GM19238 (cell line): ENCODE results near the gene COQ7.

ENCODE experiments used
- DNase-seq: peaks from one replicate; pipeline ENCODE4 v3.0.0; 2011; ENCODE audit warnings: low spot score; ENCODE audit not compliant: insufficient read length

The COQ7 gene

DNA sequence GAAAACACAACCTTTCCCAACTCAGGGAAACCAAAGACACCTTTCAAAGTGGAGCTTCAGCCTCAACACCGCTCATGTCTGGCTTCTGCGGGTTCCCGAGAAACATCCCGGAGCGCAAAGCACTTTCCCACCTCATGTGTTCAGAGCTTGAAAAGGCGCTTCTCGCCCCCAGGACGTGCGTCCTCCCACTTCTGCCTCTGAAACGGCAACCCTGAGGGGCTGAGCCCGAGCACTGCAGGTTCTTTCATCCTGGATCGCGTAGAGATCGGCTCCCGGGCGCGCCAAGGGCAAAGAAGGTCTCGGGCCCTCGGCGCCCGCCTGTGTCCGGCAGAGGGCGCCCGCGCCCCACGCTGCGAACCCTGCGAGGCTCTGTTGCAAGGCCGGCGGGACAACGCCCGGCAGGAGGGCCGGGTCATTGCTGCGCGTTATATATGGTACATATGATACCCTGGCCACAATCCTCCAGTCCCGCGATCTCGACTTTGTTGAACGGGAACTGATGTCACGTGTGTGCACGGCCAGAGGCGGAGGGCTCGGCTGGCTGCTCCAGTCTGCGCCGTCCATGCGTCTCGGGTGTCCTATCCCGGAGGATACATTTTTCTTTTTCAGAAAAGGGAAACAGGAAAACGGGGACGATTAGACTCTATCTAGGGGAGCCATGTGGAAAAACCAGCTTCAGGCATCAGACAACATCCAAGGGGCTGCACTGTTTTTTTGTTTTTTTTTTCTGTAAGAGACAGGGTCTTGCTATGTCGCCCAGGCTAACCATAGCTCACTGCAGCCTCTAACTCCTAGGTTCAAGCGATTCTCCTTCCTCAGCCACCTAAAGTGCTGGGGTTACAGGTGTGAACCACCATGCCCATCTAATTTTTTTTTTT lies 19.1 kb downstream of the COQ7 start:
- peak; percentile 66 for DNase-seq

DNA sequence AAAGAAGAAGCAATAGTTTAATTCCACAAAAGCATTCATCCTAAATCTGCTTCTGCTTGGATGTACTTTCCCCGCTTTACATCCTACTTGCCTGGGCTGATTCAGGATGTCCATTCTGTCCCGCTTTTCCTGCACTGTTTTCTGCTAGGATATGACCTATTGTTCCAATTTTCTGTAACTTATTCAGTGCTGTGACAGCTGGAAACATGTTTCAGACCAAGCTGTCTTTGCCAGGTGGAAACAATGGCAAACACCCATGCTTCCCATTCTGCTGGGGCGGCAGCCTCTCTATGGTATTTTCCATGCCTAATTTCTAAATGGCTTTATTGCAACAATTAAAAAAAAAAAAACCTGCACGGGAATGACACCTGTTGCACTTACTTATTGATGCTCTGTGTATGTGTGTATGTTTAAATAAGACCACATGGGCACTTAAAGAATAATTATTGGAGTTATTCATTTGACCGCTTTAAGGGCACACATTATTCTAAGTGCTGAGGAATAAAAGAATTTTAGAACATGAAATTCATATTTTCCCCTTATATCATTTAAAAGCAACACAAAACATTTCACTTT lies 21.0 kb downstream of the COQ7 start:
- no peak for DNase-seq

DNA sequence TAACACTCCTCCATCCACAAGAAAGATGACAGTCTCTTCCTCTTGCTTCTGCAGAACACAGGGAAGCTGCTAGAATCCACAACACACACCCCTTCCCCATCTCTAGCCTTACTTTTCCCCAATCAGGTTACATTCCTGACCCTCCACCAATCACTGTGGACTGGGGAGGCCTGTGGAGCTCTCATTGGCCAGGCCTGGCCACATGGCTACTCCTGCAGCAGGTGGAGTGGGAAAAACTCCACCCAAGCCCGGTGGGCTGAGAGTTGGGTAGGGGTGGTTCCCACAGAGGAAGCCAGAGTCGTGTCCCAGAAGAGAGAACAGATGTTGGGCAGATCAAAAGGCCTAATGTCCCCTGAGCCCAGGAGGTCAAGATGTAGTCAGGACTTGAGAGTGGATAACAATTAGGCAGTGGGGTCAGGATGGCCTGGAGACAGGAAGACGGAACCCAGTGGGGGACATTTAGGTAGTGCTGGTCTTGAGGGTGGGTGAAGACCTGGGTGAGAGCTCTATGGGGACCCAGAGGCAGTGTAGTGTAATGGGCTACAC lies 22.1 kb downstream of the COQ7 start:
- no peak for DNase-seq

DNA sequence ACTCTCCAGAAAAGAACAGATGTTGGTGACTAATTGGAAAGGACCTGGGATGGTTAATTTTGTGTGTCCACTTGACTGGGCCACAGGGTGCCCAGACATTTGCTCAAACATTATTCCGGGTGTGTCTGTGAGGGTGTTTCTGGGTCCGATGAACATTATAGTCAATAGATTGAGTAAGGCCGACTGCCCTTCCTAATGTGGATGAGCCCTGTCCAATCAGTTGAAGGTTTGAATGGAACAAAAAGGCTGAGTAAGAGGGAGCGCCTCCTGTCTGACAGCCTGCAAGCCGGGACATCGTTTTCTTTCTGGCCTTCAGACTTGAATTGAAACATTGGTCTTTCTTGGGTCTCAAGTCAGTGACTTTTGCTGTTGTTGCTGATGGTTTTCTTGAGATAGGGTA lies 23.5 kb downstream of the COQ7 start:
- DNase-seq, result no peak

DNA sequence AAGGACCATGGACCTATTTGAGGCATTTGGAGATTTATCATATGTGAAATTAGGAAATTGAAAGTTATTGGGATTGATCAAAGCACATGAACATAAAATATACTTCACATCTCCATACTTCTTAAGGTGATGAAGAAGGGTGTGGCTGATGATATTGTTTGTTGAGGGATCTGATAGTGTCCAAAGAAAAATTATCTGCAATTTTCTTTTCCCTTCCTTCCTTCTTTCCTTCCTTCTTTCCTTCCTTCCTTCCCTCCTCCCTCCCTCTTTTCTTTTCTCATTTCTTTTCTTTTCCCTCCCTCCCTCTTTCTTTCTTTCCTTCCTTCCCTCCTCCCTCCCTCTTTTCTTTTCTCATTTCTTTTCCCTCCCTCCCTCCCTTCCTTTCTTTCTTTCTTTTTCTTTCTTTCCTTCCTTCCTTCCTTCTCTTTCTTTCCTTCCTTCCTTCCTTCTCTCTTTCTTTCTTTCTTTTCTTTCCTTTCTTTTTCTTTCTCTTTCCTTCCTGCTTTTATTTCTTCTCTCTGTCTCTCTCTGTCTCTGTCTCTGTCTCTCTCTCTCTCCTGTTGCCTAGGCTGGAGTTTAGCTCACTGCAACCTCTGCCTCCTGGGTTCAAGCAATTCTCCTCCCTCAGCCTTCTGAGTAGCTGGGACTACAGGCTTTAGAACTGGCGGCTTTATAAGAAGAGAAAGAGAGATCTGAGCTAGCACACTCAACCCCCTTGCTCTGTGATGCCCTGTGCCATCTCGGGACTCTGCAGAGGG lies 25.4 kb downstream of the COQ7 start:
- no peak for DNase-seq

DNA sequence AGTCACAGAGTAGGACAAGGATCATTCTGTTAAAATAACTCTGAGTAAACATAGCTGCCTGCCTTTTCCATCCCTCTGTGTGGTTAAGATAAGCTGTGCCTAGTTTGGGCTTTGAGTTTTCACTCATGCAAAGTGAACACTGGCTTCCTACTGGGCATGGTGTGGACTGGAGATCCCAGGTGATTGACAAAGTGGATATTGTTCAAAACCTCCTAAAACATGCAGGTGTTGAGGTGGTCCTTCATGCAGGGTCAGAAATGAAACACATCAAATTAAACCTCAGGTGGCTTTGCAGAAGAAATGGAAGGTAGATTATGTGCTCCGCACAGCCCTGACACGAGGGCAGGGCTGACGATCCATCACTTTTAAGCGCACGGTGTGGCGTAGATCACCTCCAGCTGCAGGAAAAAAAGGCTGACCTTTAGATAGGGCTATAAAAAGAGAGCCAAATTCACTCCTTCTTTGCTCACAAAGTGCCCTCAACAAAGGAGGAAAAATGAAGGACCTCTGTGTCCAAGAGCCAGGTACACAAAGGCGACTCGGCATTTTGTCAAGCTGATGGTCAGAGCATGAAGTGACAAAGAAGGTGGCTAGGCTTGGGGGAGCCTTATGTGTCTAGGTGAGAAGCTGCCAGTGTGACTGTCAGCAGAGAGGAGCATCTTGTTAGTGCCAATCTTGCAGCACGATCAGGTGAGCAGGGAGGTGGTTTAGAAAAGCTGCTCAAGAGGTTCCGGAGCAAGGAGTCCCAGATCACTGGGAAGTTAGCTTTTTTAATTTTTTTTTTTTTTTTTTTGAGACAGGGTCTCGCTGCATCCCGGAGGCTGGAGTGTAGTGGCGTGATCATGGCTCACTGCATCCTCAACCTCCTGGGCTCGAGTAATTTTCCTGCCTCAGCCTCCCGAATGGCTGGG lies 26.5 kb downstream of the COQ7 start:
- DNase-seq, result no peak

DNA sequence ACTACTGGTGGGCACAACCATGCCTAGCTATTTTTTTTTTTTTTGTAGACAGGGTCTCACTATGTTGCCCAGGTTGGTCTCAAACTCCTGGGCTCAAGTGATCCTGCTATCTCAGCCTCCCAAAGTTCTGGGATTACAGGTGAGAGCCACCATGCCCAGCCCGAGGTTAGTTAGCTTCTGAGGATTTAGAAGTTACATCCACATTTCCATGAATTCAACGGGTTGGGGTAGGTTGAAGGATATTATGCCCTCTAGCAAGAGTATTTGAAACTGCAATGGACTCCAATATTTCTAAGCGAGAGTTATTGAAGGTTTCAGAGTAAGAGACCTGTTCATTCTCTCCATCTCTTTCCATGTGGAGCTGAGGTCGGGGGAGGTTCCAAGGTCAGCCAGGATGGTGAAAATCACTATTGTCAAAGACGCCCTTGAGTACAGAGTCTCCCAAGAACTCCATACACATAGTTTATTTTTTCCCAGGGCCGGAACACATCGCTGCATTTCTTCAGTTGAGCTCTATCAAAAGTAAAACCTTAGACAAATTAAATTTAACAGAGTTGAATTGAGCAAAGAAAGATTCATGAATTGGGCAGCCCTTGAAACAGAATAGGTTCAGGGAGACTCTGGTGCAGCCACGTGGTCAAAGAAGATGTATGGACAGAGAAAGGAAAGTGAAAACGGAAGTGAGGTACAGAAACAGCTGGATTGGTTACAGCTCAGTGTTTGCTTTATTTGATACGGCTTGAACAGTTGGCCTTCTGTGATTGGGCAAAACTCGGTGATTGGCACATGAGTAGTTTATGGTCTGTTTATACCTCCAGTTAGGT lies 27.3 kb downstream of the COQ7 start:
- no peak for DNase-seq

DNA sequence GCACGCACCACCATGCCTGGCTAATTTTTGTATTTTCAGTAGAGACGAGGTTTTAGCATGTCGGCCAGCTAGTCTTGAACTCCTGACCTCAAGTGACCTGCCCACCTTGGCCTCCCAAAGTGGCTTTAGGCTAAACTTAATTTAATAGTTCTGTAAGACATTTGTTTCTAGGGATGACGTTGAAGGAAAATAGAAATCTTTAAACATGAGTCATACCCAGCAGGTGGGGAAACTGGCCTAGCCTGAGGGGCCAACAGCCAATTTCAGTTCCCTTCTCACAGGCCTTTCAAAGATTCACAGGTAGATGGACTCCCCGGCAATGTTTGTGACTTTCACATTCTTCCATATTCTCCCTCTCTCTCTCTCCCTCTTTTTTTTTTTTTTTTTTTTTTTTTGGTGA lies 28.2 kb downstream of the COQ7 start:
- DNase-seq, result no peak

DNA sequence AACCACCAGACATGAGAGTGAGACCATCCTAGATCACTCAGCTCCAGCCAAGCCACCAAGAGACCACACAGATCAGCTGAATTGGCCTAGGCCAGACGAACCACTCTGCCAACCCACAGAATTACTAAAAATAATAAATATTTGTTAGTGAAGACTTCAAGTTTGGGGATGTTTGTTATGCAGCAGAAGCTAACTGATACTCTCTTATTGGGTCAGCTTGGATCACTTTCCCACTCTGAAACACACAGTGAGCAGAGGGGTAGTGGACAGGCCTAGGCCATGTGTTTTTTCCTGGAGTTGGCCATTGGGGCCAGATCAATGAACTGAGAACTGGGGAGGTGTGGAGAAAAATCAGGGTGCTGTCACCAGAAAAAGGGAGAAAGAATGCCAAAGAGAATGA lies 30.8 kb downstream of the COQ7 start:
- DNase-seq, result no peak

DNA sequence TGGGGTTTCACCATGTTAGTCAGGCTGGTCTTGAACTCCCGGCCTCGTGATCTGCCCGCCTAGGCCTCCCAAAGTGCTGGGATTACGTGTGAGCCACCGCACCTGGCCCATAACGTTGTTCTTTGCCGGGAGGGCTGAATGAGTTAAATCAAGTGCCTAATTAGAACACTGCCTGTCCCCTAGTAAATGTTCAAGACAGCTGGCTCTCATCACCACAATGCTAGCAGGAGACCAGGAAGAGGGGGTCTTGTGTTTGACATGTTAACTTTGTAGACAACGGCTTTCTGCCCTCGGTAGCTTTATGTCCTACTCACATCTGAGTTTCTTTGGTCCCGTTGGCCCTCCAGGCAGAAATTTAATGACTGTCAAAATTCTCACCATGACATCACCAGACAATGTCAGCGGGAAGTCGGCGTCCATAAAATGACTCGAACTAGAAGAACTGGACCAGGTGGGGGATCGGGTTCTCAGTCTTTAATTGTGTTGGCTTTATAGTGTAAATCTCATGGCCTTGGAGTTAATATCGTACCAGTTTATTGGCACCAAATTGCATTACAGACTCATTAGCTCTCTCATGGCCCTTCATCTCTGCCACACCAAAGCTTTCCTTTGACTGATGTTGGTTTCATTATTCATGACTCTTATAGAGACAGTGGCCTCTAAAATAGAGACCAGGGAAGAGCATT lies 34.9 kb downstream of the COQ7 start:
- DNase-seq, result no peak

DNA sequence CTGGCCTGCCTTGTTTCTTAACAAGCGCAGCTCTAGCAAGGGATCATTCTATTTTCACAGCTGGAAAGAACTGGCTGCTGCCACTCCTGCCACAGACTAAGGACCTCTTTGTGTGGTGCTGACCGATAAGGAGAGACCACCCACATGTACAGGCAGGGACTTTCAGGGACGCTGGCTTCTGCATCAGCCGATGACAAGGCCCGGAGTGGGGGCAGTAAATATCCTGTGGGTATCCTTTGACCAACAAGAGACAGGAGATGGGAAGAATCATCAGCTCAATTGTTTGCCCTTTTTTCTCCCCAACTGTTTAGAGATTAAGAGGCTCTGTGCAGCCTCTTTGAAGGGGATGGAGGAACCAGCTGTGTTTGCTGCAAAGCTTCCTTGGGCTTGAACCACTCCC lies 37.2 kb downstream of the COQ7 start:
- DNase-seq, result no peak

DNA sequence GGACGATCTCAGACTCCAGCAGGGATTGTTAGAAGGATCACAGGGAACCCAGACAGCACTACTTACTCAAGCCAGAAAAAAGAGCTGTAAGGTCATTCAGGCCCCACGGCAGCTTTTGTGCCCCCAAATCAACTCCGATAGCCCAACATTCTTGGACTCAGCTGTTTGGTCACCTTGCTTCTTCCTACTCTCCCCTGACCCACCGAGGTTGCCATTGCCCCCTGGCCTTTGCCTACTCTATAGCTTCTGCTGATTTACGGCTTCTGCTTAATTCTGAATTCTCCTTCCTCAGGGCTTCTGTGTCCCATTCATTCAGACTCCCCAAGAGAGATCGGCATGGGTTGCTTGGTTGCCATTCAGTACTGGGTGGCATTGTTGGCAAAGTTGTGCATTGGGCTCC lies 37.7 kb downstream of the COQ7 start:
- no peak for DNase-seq

DNA sequence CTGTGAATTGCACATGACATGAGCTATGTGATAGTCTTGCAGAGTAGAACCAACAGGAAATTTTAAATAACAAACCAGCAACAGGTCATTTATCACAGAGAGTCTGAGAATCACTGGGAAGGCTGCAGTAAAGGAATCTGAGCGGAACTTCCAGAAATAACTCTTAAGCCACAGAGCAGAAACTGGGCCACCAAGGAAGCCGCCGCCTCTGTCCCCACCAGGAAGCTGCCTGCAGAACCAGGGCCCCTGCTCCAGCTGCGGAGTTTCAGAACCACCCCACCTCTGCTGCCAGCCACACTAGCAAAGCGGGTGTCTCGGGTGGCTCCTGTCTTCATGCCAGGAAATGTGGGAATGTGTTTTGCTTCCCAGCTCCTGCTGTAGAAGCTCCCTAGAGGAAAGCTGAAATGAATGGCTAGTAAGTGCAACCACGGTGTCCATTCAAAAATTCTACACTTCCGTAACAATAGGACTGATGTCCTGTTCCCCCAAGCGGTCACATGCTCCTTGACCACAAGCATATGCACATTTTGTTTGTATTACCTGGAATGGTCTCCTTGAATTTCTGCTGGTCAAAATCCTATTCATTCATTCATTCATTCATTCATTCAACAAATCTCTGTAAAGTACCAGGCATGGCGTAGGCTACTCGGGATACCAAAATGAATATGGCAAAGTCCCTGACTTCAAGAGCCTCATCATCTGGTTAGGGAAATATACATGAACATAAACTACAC lies 38.6 kb downstream of the COQ7 start:
- DNase-seq, result no peak

DNA sequence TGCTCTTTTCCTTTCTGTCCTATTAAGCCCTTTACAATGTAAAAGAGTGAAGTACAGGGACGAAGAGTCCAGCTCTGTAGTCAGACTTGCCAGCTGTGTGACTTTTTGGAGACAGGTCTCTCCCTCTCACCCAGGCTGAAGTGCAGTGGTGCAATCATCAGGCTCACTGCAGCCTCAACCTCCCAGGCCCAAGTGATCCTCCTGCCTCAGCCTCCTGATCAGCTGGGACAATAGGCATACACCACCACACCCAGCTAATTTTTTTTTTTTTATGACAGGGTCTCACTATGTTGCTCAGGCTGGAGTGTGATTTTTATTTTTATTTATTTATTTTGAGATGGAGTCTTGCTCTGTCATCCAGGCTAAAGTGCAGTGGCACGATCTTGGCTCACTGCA lies 39.2 kb downstream of the COQ7 start:
- DNase-seq, result no peak

DNA sequence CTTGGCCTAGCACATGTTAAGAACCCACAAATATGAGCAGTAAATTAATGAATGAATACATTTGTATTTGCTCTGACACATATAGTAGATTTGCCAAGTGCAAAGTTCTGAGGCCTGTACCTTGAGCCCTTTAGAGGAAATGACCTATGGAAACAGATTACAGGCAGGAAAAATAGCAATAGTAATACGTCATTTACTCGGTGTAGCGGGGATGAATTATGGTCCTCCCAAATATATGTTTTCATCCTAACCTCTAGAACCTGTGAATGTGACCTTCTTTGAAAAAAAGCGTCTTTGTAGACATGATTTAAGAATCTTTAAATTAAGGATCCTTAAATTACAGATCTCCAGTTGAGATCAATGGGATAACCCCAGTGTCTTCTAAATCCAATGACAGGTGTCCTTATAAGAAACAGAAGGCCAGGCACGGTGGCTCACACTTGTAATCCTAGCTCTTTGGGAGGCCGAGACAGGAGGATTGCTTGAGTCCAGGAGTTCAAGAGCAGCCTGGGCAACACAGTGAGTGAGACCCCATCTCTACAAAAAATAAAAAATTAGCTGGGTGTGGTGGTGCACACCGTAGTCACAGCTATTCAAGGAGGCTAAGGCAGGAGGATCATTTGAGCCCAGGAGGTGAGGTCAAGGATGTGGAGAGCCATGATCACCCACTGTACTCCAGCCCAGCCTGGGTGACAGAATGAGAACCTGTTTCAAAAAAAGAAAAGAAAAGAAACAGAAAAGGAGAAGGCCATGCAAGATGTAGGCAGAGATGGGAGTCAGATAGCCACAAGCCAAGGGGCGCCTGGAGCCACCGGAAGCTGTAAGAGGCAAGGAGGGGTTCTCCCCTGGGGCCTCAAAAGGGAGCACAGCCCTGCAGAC lies 41.2 kb downstream of the COQ7 start:
- no peak for DNase-seq

DNA sequence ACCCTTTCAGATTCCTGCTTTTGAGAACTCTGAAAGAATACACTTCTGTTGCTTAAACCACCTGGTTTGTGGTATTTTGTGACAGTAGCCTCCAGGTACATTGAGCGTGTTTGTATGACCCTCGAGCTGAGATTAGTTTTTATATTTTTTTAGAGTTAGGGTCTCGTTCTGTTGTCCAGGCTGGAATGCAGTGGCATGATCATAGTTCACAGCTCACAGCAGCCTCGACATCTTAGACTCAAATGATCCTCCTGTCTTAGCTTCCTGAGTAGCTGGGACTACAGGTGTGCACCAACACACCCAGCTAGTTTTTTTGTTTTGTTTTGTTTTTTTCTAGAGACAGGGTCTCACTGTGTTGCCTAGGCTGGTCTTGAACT lies 41.9 kb downstream of the COQ7 start:
- no peak for DNase-seq

DNA sequence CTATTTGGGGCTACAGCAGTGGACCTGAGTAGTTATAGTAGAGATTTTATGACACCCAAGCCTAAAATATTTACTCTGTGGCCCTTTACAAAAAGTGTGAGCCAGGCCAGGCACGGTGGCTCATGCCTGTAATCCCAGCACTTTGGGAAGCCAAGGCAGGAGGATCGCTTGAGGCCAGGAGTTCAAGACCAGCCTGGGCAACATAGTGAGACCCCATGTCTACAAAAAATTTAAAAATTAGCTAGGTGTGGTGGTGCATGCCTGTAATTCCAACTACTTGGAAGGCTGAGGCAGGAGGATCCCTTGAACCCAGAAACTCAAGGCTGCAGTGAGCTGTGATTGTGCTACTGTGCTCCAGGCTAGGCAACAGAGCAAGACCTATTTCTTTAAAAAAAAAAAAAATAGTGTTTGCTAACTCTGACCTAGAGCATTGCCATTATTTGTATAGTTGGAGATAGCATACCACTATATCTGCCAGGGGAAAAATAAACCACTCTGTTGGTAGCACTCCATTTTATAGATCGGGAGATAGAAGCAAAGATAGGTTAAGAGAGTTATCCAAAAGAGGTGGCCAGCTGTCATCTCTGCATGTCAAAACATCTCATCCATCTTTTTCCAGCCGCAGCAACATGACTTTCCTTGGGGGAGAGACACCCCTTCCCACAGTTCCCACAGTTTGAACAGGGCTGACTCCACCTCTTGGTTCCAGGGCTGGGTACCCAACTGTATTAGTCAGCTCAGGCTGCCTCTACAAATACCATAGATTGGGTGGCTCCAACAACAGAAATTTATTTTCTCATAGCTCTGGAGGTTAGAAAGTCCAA lies 43.3 kb downstream of the COQ7 start:
- no peak for DNase-seq
